Trophoblast cell (in vitro differentiated cells and primary cell): ENCODE results near the gene RNF31.

Source experiments
- DNase-seq, 2 donors: peaks; one replicate each; pipeline ENCODE4 v3.0.0-alpha.2; 2016
- H2AFZ ChIP-seq: 2 replicates; pipeline ENCODE4 v1.6.1; 2013; ENCODE audit warnings: low read length, moderate library complexity, mild to moderate bottlenecking; ENCODE audit not compliant: insufficient read depth, poor library complexity
- H2AK5ac ChIP-seq: 2 replicates; pipeline ENCODE4 v1.6.1; 2013; ENCODE audit warnings: mild to moderate bottlenecking, low read length
- H2BK120ac ChIP-seq: 2 replicates; pipeline ENCODE4 v1.6.1; 2013; ENCODE audit warnings: low read length, mild to moderate bottlenecking, moderate library complexity; ENCODE audit not compliant: insufficient read depth, poor library complexity
- H2BK12ac ChIP-seq: 2 replicates; pipeline ENCODE4 v1.6.1; 2013; ENCODE audit warnings: mild to moderate bottlenecking, low read length, moderate library complexity
- H2BK5ac ChIP-seq: 2 replicates; pipeline ENCODE4 v1.6.1; 2013; ENCODE audit warnings: low read length, low read depth, moderate library complexity, mild to moderate bottlenecking; ENCODE audit not compliant: poor library complexity
- H3K14ac ChIP-seq: 2 replicates; pipeline ENCODE4 v1.6.1; 2013; ENCODE audit warnings: mild to moderate bottlenecking, low read length
- H3K18ac ChIP-seq: 2 replicates; pipeline ENCODE4 v1.6.1; 2013; ENCODE audit warnings: mild to moderate bottlenecking, low read length
- H3K23ac ChIP-seq: 2 replicates; pipeline ENCODE4 v1.6.1; 2013; ENCODE audit warnings: low read length
- H3K27ac ChIP-seq: 2 replicates; pipeline ENCODE4 v1.5.1; 2013; ENCODE audit warnings: low read depth, mild to moderate bottlenecking, inconsistent platforms, low read length, moderate library complexity
- H3K27me3 ChIP-seq: 2 replicates; pipeline ENCODE4 v1.6.1; 2013; ENCODE audit warnings: inconsistent platforms, mild to moderate bottlenecking, low read length, moderate library complexity; ENCODE audit not compliant: insufficient read depth
- H3K36me3 ChIP-seq, 2 experiments: 1 replicate in 1 of 2; 2 replicates in 1 of 2; pipeline ENCODE4 v1.6.1; 2013; ENCODE audit warnings: low read length in 2 of 2, mild to moderate bottlenecking in 2 of 2, moderate library complexity in 1 of 2; ENCODE audit not compliant: insufficient read depth in 2 of 2, control insufficient read depth in 1 of 2
- H3K4ac ChIP-seq: 2 replicates; pipeline ENCODE4 v1.6.1; 2013; ENCODE audit warnings: low read depth, mild to moderate bottlenecking, low read length, moderate library complexity
- H3K4me1 ChIP-seq, 2 experiments: 1 replicate in 1 of 2; 2 replicates in 1 of 2; pipeline ENCODE4 v1.6.1; 2013; ENCODE audit warnings: low read length in 2 of 2, mild to moderate bottlenecking in 2 of 2, moderate library complexity in 1 of 2; ENCODE audit not compliant: insufficient read depth in 2 of 2, control insufficient read depth in 1 of 2
- H3K4me2 ChIP-seq: 2 replicates; pipeline ENCODE4 v1.6.1; 2013; ENCODE audit warnings: inconsistent platforms, mild to moderate bottlenecking, low read length, moderate library complexity
- H3K4me3 ChIP-seq: 2 replicates; pipeline ENCODE4 v1.5.1; 2013; ENCODE audit warnings: mild to moderate bottlenecking, low read depth, low read length, inconsistent platforms
- H3K79me1 ChIP-seq: one replicate; pipeline ENCODE4 v1.6.1; 2013; ENCODE audit warnings: low read length
- H3K79me2 ChIP-seq: 2 replicates; pipeline ENCODE4 v1.6.1; 2013; ENCODE audit warnings: low read length, mild to moderate bottlenecking; ENCODE audit not compliant: control insufficient read depth, insufficient read depth, poor library complexity
- H3K9ac ChIP-seq: 2 replicates; pipeline ENCODE4 v1.6.1; 2013; ENCODE audit warnings: mild to moderate bottlenecking, low read length
- H3K9me3 ChIP-seq: 2 replicates; pipeline ENCODE4 v1.6.1; 2013; ENCODE audit warnings: low read depth, mild to moderate bottlenecking, control low read depth, inconsistent platforms, low read length; ENCODE audit not compliant: insufficient read depth
- H4K12ac ChIP-seq: 2 replicates; pipeline ENCODE4 v1.6.1; 2013; ENCODE audit warnings: low read depth, mild to moderate bottlenecking, low read length, moderate library complexity
- H4K8ac ChIP-seq: 2 replicates; pipeline ENCODE4 v1.6.1; 2013; ENCODE audit warnings: low read depth, mild to moderate bottlenecking, low read length, moderate library complexity
- H4K91ac ChIP-seq: one replicate; pipeline ENCODE4 v1.6.1; 2013; ENCODE audit warnings: low read depth, mild to moderate bottlenecking, low read length, moderate library complexity
- WGBS: extraction: QIAGEN DNeasy Blood & Tissue Kit; methylation state at CpG from one replicate; pipeline ENCODE4 v1.1.7; 2013; ENCODE audit warnings: missing lambda C conversion rate; ENCODE audit not compliant: insufficient read length, insufficient coverage; ENCODE audit errors: extremely low coverage; 5-methylcytosine and 5-hydroxymethylcytosine counted together

RNF31 gene

DNA sequence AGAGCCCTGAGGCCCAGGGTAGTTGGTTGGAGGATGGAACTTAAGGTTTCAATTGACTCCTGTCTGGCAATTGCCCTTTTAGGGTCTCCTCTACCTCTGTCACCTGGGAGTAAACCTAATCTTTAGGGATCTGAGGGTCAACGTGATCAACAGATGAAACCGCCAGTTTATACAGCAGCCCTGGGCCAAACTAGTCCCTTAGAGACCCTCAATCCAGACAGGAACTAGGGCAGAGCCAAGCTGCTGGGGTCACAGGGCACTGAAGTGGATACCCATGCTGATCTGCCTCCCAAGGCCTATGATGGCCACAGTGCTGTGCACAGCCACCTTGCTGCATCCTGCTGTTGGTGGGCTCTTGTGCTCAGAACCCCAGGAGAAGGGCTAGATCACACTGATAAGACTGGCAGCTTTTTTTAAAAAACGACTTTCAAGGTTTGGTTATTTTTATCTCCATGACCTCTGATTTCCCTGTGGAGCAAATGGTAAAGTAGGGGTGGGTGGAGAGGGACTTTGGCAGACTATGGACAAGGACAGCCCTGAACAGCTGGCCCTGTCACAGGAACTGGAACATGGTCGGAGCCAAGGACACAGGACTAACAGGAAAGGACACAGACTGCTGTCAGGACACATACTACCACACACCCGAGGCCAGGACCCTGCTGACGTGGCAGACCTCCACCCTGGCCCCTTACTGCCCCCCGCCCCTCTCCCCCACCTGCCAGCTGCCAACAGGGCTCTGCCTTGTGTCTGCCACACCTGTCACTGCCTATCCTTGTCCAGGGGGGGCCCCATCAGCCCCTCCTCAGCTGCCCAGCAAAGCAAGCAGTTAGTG is 16.4 kb upstream of the RNF31 start:
- Histone ChIP-seq H4K91ac (no peak overlapping the region), H3K4me1 (peaks cover 0 to 4% of the 10 kb centered on the region in 2 experiments), H4K8ac (no peak overlapping the region), H3K4me2 (no peak overlapping the region), H3K9me3 (no peaks in the 10 kb centered on the region), H4K12ac (no peak overlapping the region), H3K4me3 (no peak overlapping the region), H3K27me3 (no peaks in the 10 kb centered on the region), H3K4ac (no peak overlapping the region), H2AFZ (no peak overlapping the region), H3K23ac (no peak overlapping the region), H3K9ac (no peak overlapping the region), H2BK12ac (no peak overlapping the region), H3K27ac (no peak overlapping the region), H3K79me1 (no peaks in the 10 kb centered on the region), H2AK5ac (no peak overlapping the region), H3K18ac (no peak overlapping the region), H3K14ac (no peak overlapping the region), H2BK120ac (no peak overlapping the region), H3K36me3 (no peaks in the 10 kb centered on the region), H3K79me2 (no peaks in the 10 kb centered on the region), H2BK5ac (no peak overlapping the region)
- DNase-seq: no peak
- no CpG with 5 or more reads among the region's 7 CpGs for WGBS

DNA sequence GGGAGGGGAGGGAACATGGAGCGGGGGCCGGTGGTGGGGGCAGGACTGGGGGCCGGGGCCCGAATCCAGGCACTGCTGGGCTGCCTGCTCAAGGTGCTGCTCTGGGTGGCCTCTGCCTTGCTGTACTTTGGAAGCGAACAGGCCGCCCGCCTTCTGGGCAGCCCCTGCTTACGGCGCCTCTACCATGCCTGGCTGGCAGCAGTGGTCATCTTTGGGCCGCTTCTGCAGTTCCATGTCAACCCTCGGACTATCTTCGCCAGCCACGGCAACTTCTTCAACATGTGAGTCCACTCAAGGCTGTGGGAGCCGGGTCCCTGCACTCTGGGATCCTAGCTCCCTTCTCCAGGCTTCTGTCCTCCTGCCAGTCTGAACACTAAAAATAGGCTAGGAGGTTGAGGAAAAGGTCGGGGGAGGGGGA is 15.7 kb upstream of the RNF31 start:
- Histone ChIP-seq H3K4me1 (peaks cover 3 to 6% of the 10 kb centered on the region in 2 experiments), H2BK120ac (no peak overlapping the region), H3K4me3 (no peak overlapping the region), H3K79me1 (peaks cover 5% of the 10 kb centered on the region), H3K4me2 (no peak overlapping the region), H4K91ac (no peak overlapping the region), H3K23ac (no peak overlapping the region), H3K36me3 (no peaks in the 10 kb centered on the region), H3K18ac (no peak overlapping the region), H3K9me3 (no peaks in the 10 kb centered on the region), H3K4ac (no peak overlapping the region), H2AFZ (no peak overlapping the region), H2AK5ac (no peak overlapping the region), H4K12ac (no peak overlapping the region), H2BK5ac (no peak overlapping the region), H3K27me3 (no peaks in the 10 kb centered on the region), H4K8ac (no peak overlapping the region), H3K79me2 (peaks cover 3% of the 10 kb centered on the region), H3K14ac (no peak overlapping the region), H2BK12ac (no peak overlapping the region), H3K9ac (no peak overlapping the region), H3K27ac (no peak overlapping the region)
- DNase-seq: no peak
- WGBS: no CpG with 5 or more reads among the region's 15 CpGs

DNA sequence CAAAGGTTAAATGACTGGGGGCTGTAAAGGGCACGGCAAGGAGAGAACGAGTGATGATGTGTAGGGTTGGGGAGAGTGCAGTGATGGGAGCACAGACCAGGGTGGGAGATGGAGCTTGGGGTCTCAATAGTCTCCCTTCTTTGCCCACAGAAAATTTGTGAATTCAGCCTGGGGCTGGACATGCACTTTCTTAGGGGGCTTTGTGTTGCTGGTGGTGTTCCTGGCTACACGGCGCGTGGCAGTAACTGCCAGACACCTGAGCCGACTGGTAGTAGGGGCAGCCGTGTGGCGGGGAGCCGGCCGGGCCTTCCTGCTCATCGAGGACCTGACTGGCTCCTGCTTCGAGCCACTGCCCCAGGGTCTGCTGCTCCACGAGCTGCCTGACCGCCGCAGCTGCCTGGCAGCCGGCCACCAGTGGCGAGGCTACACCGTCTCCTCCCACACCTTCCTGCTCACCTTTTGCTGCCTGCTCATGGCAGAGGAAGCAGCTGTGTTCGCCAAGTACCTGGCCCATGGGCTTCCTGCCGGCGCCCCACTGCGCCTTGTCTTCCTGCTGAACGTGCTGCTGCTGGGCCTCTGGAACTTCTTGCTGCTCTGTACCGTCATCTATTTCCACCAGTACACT is 15.1 kb upstream of the RNF31 start:
- H4K12ac ChIP-seq: no peak overlapping the region
- DNase-seq: no peak
- H2BK12ac ChIP-seq: no peak overlapping the region
- peaks cover 3% of the 10 kb centered on the region for H3K79me2 ChIP-seq
- H3K9me3 ChIP-seq: no peaks in the 10 kb centered on the region
- no peak overlapping the region for H4K91ac ChIP-seq
- peaks cover 6 to 10% of the 10 kb centered on the region in 2 experiments for H3K4me1 ChIP-seq
- H4K8ac ChIP-seq: no peak overlapping the region
- H3K23ac ChIP-seq: no peak overlapping the region
- H3K27ac ChIP-seq: no peak overlapping the region
- WGBS: no CpG with 5 or more reads among the region's 24 CpGs
- H3K14ac ChIP-seq: no peak overlapping the region
- no peaks in the 10 kb centered on the region for H3K27me3 ChIP-seq
- H3K9ac ChIP-seq: no peak overlapping the region
- H3K79me1 ChIP-seq: peaks cover 5% of the 10 kb centered on the region
- H3K4me3 ChIP-seq: no peak overlapping the region
- H2BK120ac ChIP-seq: no peak overlapping the region
- H3K4me2 ChIP-seq: no peak overlapping the region
- H2BK5ac ChIP-seq: no peak overlapping the region
- H3K36me3 ChIP-seq: no peaks in the 10 kb centered on the region
- no peak overlapping the region for H2AFZ ChIP-seq
- no peak overlapping the region for H2AK5ac ChIP-seq
- no peak overlapping the region for H3K4ac ChIP-seq
- no peak overlapping the region for H3K18ac ChIP-seq

DNA sequence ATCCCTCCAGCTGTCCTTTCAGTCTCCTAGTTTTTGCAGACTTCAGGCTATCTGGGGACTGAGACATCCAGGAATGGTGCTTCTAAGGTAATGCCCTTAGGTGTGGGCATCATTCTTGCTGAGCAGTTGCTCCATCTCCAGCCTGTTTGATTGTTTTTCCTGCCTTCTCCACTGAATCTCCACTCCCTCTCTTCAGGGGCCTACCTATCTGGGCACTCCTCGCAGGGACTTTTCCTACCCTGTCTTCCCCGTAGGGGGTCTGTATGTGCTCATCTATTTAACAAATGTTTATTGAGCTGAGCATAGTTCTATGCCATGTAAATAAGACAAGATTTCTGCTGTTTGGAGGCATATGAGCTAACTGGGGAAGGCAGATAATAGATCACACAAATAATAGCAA is 14.3 kb upstream of the RNF31 start:
- Histone ChIP-seq H2AFZ (no peak overlapping the region), H3K4me2 (no peak overlapping the region), H3K27ac (no peak overlapping the region), H3K27me3 (no peaks in the 10 kb centered on the region), H3K4me1 (peaks cover 6 to 10% of the 10 kb centered on the region in 2 experiments), H3K9ac (no peak overlapping the region), H4K8ac (no peak overlapping the region), H3K23ac (no peak overlapping the region), H3K36me3 (peaks cover 2 to 5% of the 10 kb centered on the region in 2 experiments), H4K91ac (no peak overlapping the region), H2BK12ac (no peak overlapping the region), H3K9me3 (no peaks in the 10 kb centered on the region), H3K4me3 (no peak overlapping the region), H3K79me2 (peaks cover 3% of the 10 kb centered on the region), H2BK120ac (no peak overlapping the region), H2BK5ac (no peak overlapping the region), H3K4ac (no peak overlapping the region), H2AK5ac (no peak overlapping the region), H3K14ac (no peak overlapping the region), H3K18ac (no peak overlapping the region), H4K12ac (no peak overlapping the region), H3K79me1 (peaks cover 5% of the 10 kb centered on the region)
- no peak for DNase-seq
- WGBS: no CpG with 5 or more reads among the region's 2 CpGs
